IMR-90 (cell line): ENCODE measurements around the gene ERC2. TPM values are rescaled to one million over a fixed set of nuclear protein-coding genes. Genes with fewer than 3 reads are reported as not detected.

Experiments used
- ATAC-seq: fragments of 200-7000 bp; cut with Tn5 transposase; 2 replicates; pipeline ENCODE4 v1.9.1; 2020; ENCODE audit warnings: low read depth, mild to moderate bottlenecking, moderate library complexity
- BruUV-seq: library from RNA; stranded (reverse); fragments of 400-500 nt; replicated peaks from 2 replicates; lab custom pipeline; 2021; lab: Mats Ljungman, UMichigan
- CTCF ChIA-PET: fragments of 300-600 bp; formaldehyde crosslinking; extraction: SDS; loops from one replicate; lab custom pipeline; 2021; ENCODE audit warnings: antibody characterized with exemption; lab: Yijun Ruan, JAX
- POLR2A ChIA-PET: fragments of 300-600 bp; sonication (Branson Sonifier 250); formaldehyde crosslinking; loops from one replicate; lab custom pipeline; 2022; ENCODE audit warnings: antibody characterized with exemption; ENCODE audit not compliant: unreplicated experiment; lab: Charles Lee
- DNase-seq: peaks from one replicate; pipeline ENCODE4 v3.0.0; 2013
- H2AFZ ChIP-seq: replicated peaks from 2 replicates; pipeline ENCODE3; 2013; ENCODE audit warnings: low read length, mild to moderate bottlenecking; ENCODE audit not compliant: poor library complexity
- H2AK5ac ChIP-seq: 2 replicates; pipeline ENCODE4 v1.6.1; 2013; ENCODE audit warnings: low read depth, low read length, inconsistent platforms
- H2AK9ac ChIP-seq: replicated peaks from 2 replicates; pipeline ENCODE3; 2013; ENCODE audit warnings: mild to moderate bottlenecking, low read depth, low read length, moderate library complexity; ENCODE audit not compliant: poor library complexity
- H2BK120ac ChIP-seq: 2 replicates; pipeline ENCODE4 v1.6.1; 2013; ENCODE audit warnings: low read depth, low read length, inconsistent platforms
- H2BK15ac ChIP-seq: 3 replicates; pipeline ENCODE4 v1.6.1; 2013; ENCODE audit warnings: low read depth, low read length, inconsistent platforms
- H2BK20ac ChIP-seq: 2 replicates; pipeline ENCODE4 v1.6.1; 2013; ENCODE audit warnings: low read depth, mild to moderate bottlenecking, inconsistent platforms, low read length, moderate library complexity
- H2BK5ac ChIP-seq: 2 replicates; pipeline ENCODE4 v1.6.1; 2013; ENCODE audit warnings: mild to moderate bottlenecking, low read depth, low read length, inconsistent platforms; ENCODE audit not compliant: poor library complexity, severe bottlenecking
- H3K14ac ChIP-seq: replicated peaks from 2 replicates; pipeline ENCODE4 v1.6.1; 2013; ENCODE audit warnings: low read depth, low read length, inconsistent platforms
- H3K18ac ChIP-seq: 2 replicates; pipeline ENCODE4 v1.6.1; 2013; ENCODE audit warnings: low read depth, low read length, control low read depth
- H3K23ac ChIP-seq: 2 replicates; pipeline ENCODE4 v1.6.1; 2013; ENCODE audit warnings: low read depth, low read length, inconsistent platforms
- H3K27ac ChIP-seq: 2 replicates; pipeline ENCODE4 v1.5.1; 2013; ENCODE audit warnings: mild to moderate bottlenecking, control low read depth, low read length; ENCODE audit not compliant: insufficient read depth
- H3K27me3 ChIP-seq: 2 replicates; pipeline ENCODE4 v1.6.1; 2013; ENCODE audit warnings: low read length; ENCODE audit not compliant: control insufficient read depth, insufficient read depth
- H3K36me3 ChIP-seq: 2 replicates; pipeline ENCODE4 v1.6.1; 2013; ENCODE audit warnings: low read length, mixed read lengths; ENCODE audit not compliant: control insufficient read depth, insufficient read depth
- H3K4ac ChIP-seq: 2 replicates; pipeline ENCODE4 v1.6.1; 2013; ENCODE audit warnings: low read depth, low read length, inconsistent platforms
- H3K4me1 ChIP-seq: 2 replicates; pipeline ENCODE4 v1.6.1; 2013; ENCODE audit warnings: low read length, mixed read lengths; ENCODE audit not compliant: control insufficient read depth, insufficient read depth
- H3K4me2 ChIP-seq: 2 replicates; pipeline ENCODE4 v1.6.1; 2013; ENCODE audit warnings: low read depth, mild to moderate bottlenecking, control low read depth, low read length, moderate library complexity
- H3K4me3 ChIP-seq: 2 replicates; pipeline ENCODE4 v1.5.1; 2013; ENCODE audit warnings: low read depth, mild to moderate bottlenecking, control low read depth, low read length, moderate library complexity; ENCODE audit not compliant: insufficient read depth
- H3K56ac ChIP-seq: 2 replicates; pipeline ENCODE4 v1.6.1; 2013; ENCODE audit warnings: low read length, inconsistent platforms; ENCODE audit not compliant: insufficient read depth; ENCODE audit errors: extremely low read depth
- H3K79me1 ChIP-seq, 2 experiments: 2 replicates each; pipeline ENCODE4 v1.6.1; 2013; ENCODE audit warnings: low read length in 2 of 2, inconsistent platforms in 1 of 2, low read depth in 1 of 2
- H3K9ac ChIP-seq: 2 replicates; pipeline ENCODE4 v1.6.1; 2013; ENCODE audit warnings: low read depth, low read length, control low read depth
- H3K9me1 ChIP-seq: 2 replicates; pipeline ENCODE4 v1.6.1; 2013; ENCODE audit warnings: low read length, inconsistent platforms; ENCODE audit not compliant: insufficient read depth
- H3K9me3 ChIP-seq: 2 replicates; pipeline ENCODE4 v1.6.1; 2013; ENCODE audit warnings: low read length; ENCODE audit not compliant: control insufficient read depth, insufficient read depth
- H4K20me1 ChIP-seq: 2 replicates; pipeline ENCODE4 v1.6.1; 2013; ENCODE audit warnings: low read length, inconsistent platforms; ENCODE audit not compliant: insufficient read depth
- H4K5ac ChIP-seq: 2 replicates; pipeline ENCODE4 v1.6.1; 2013; ENCODE audit warnings: mild to moderate bottlenecking, low read depth, low read length, control low read depth
- H4K8ac ChIP-seq, 2 experiments: 2 replicates each; pipeline ENCODE4 v1.6.1; 2013; ENCODE audit warnings: low read depth in 2 of 2, low read length in 2 of 2, control low read depth in 1 of 2, inconsistent platforms in 1 of 2
- H4K91ac ChIP-seq: 2 replicates; pipeline ENCODE4 v1.6.1; 2013; ENCODE audit warnings: low read depth, low read length, inconsistent platforms; ENCODE audit not compliant: insufficient read depth
- BHLHE40 ChIP-seq: fragments of 150-350 bp; IDR thresholded peaks from 2 replicates; pipeline ENCODE4 v1.6.1; 2016; ENCODE audit warnings: mild to moderate bottlenecking, low read depth, low read length
- CHD1 ChIP-seq: IDR thresholded peaks from 2 replicates; pipeline ENCODE4 v1.6.1; 2012; ENCODE audit warnings: low read depth, low read length, improper control_type of control experiment
- ELK1 ChIP-seq: fragments of 150-350 bp; IDR thresholded peaks from 2 replicates; pipeline ENCODE4 v1.6.1; 2016; ENCODE audit warnings: low read depth, mild to moderate bottlenecking, low read length, moderate library complexity, borderline replicate concordance
- POLR2A ChIP-seq: IDR thresholded peaks from 2 replicates; pipeline ENCODE4 v1.6.1; 2012; ENCODE audit warnings: mild to moderate bottlenecking, low read depth, low read length
- WGBS, 2 experiments: methylation state at CpG; one replicate each; pipeline versions ENCODE4 v1.1.5 to v1.1.7; 2013; ENCODE audit warnings: missing lambda C conversion rate in 2 of 2; ENCODE audit not compliant: insufficient read length in 1 of 2; ENCODE audit errors: extremely low coverage in 2 of 2; 5-methylcytosine and 5-hydroxymethylcytosine counted together
- dilution Hi-C: fragments of 300-500 bp; cut with HindIII; formaldehyde crosslinking; loops from one replicate; pipeline ENCODE4 v1.14.3; 2018; ENCODE audit warnings: low sequenced_read_pairs; ENCODE audit not compliant: unreplicated experiment
- in situ Hi-C: fragments of 300-500 bp; cut with MboI; formaldehyde crosslinking; loops from 3 replicates; pipeline ENCODE4 v1.14.3; 2019; ENCODE audit warnings: low sequenced_read_pairs, inconsistent platforms, mixed read lengths
- intact Hi-C: fragments of 100-400 bp; cut with micrococcal nuclease; formaldehyde crosslinking; loops from 2 replicates; pipeline ENCODE4 v1.10.0; 2022
- polyA plus RNA-seq, 3 experiments: library from polyadenylated mRNA; depleted of rRNA; stranded (reverse); fragments of >200 nt; gene quantifications; 2 replicates each; pipeline ENCODE4 v1.2.3, GENCODE V29; 2012; ENCODE audit warnings: low replicate concordance in 1 of 3
- total RNA-seq: library from RNA; depleted of rRNA; stranded (reverse); fragments of >200 nt; gene quantifications from 2 replicates; pipeline ENCODE4 v1.2.3, GENCODE V29; 2012

ERC2 gene
- total and polyA plus RNA-seq, 2 of the 4 experiments (the other 2 are of a cell fraction), result 0.17 to 0.18 TPM

DNA sequence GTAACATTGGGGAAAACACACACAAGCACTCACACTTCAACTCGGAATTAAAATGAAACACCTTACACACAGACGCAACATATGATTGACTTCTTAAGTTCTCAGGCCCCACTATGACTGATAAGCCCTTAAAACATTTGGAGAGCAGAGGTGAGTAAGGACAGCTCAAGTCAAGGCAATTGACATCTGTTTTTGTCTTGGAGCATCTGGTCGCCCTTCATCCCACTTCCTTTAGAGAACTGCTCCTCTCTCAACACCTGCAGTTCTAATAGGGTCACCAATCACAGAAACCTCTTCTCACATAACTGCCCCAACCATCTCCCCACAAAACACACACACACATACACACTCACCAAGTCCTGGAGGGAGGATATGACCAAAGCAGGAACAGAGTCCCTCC is 43.4 kb downstream of the ERC2 start:
- H2AK5ac ChIP-seq, result no peak overlapping the region
- ChIA-PET POLR2A (no interaction called here), CTCF (no interaction called here)
- no peaks in the 10 kb centered on the region for H3K27me3 ChIP-seq
- H3K14ac ChIP-seq, result no peak overlapping the region
- no peak overlapping the region for H3K18ac ChIP-seq
- in situ Hi-C loops, result no loop called here
- WGBS, 2 experiments, result no CpG with 5 or more reads among the region's 3 CpGs
- dilution Hi-C loops, result no loop called here
- H2BK120ac ChIP-seq, result no peak overlapping the region
- no peak overlapping the region for H3K23ac ChIP-seq
- H3K79me1 ChIP-seq, result no peaks in the 10 kb centered on the region
- intact Hi-C loops, result no loop called here
- no peak overlapping the region for H3K27ac ChIP-seq
- no peak overlapping the region for H3K4me2 ChIP-seq
- no TSS peak for BruUV-seq
- DNase-seq (no peak), ATAC-seq (no peak)
- no peak overlapping the region for H3K4ac ChIP-seq
- H2AK9ac ChIP-seq, result no peak overlapping the region
- H3K9me1 ChIP-seq, result no peaks in the 10 kb centered on the region
- no peak overlapping the region for H2BK15ac ChIP-seq
- no peak overlapping the region for H3K9ac ChIP-seq
- H3K9me3 ChIP-seq, result no peaks in the 10 kb centered on the region
- H3K56ac ChIP-seq, result no peak overlapping the region
- H2AFZ ChIP-seq, result no peak overlapping the region
- no peak overlapping the region for H4K5ac ChIP-seq
- H2BK20ac ChIP-seq, result no peak overlapping the region
- no peaks in the 10 kb centered on the region for H3K36me3 ChIP-seq
- H3K4me1 ChIP-seq, result no peaks in the 10 kb centered on the region
- TF ChIP-seq CHD1 (no peak), BHLHE40 (no peak), ELK1 (no peak), POLR2A (no peak)
- H3K4me3 ChIP-seq, result no peak overlapping the region
- H4K20me1 ChIP-seq, result no peaks in the 10 kb centered on the region
- H4K91ac ChIP-seq, result no peak overlapping the region
- no peak overlapping the region for H2BK5ac ChIP-seq
- H4K8ac ChIP-seq, result no peak overlapping the region
